ENCODE measurements around the gene TCEAL4. TPM values are rescaled to one million over a fixed set of nuclear protein-coding genes. Genes with fewer than 3 reads are reported as not detected.

TCEAL4 gene
- total RNA-seq = 65.9 and 77.6 TPM in 2 replicates
- 106 and 127 TPM in 2 replicates for polyA plus RNA-seq

DNA sequence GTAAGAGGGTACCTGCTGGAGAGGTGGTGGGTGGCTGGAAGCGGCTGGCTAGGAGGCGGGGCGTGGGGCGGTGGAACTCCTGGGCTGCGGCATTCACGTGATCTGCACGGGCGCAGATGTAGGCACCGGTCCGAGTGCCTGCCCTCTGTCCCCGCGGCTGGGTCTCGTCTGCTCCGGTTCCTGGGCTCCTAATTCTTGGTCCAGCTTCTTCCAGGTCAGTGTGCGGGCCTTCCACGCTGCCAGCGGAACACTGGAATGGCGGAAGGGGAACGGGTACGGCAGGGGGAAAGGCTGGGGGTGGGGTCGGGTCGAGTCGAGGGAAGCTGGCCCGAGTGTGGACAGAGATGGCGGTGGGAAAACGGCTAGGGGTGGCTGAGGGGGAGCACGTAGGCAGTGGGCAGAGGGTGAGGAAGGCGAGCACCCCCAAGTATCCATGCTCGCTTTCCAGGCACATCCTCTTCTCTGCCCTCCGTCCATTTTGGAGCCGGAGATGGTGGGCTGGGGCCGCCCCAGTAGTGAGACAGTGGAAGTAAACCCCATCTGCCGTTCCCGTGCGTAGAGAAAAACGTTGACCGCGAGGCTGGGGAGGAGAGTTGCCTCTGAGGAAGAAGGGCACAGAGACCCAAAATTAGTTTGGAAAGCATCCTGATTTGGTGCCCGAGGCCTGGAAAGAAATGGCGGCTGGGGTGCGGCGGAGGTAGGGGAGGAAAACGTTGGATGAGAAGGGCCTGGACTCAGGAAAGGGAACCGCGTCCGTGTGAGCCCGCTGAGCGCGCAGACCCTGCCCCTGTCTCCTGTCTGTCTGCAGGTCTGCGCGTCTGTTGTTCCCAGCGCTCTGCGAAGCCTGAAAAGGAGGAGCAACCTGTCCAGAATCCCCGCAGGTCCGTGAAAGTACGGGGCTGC is at the start of gene TCEAL4:
TCEAL4 (plus strand) TSS at position 105 of the 903 bp plus-strand sequence. CDS start 1,161 bp downstream, outside the sequence.
- peak within 1 kb of the TSS; percentile 47 for H3K4me3 ChIP-seq
- H3K4me1 ChIP-seq (ENCODE audit: low read depth) = peaks cover 3% of the 10 kb centered on the region
- H3K27me3 ChIP-seq = peaks cover 3% of the 10 kb centered on the region
- peak; percentile 63 for DNase-seq (ENCODE audit: low read depth in 1 of 2, low spot score in 1 of 2)
- H3K9me3 ChIP-seq (ENCODE audit: low read depth) = no peaks in the 10 kb centered on the region
- H3K36me3 ChIP-seq = peaks cover 5% of the 10 kb centered on the region
- peak within 1 kb of the TSS; percentile 50 for H3K27ac ChIP-seq
- TF ChIP-seq, protein P1, sequence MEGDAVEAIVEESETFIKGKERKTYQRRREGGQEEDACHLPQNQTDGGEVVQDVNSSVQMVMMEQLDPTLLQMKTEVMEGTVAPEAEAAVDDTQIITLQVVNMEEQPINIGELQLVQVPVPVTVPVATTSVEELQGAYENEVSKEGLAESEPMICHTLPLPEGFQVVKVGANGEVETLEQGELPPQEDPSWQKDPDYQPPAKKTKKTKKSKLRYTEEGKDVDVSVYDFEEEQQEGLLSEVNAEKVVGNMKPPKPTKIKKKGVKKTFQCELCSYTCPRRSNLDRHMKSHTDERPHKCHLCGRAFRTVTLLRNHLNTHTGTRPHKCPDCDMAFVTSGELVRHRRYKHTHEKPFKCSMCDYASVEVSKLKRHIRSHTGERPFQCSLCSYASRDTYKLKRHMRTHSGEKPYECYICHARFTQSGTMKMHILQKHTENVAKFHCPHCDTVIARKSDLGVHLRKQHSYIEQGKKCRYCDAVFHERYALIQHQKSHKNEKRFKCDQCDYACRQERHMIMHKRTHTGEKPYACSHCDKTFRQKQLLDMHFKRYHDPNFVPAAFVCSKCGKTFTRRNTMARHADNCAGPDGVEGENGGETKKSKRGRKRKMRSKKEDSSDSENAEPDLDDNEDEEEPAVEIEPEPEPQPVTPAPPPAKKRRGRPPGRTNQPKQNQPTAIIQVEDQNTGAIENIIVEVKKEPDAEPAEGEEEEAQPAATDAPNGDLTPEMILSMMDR (IDR thresholded peaks at IDR 0.05; ENCODE audit: low read depth, low read length) = no peak

- TF ChIP-seq, protein P1 (IDR thresholded peaks at IDR 0.05; ENCODE audit: low read depth, low read length) = no peak
- Histone ChIP-seq H3K36me3 (no peaks in the 10 kb centered on the region), H3K4me1 (ENCODE audit: low read depth) (no peaks in the 10 kb centered on the region), H3K27me3 (no peaks in the 10 kb centered on the region), H3K4me3 (no peak overlapping the region), H3K9me3 (ENCODE audit: low read depth) (no peaks in the 10 kb centered on the region), H3K27ac (no peak overlapping the region)
- peak in 1 of 2 donors; percentile 84 for DNase-seq (ENCODE audit: low read depth in 1 of 2, low spot score in 1 of 2)
Observed at GRCh38 chrX:103536071-103536470, 49.2 kb upstream of the TCEAL4 start.

- Histone ChIP-seq H3K9me3 (ENCODE audit: low read depth) (no peaks in the 10 kb centered on the region), H3K27ac (no peak overlapping the region)
Observed at GRCh38 chrX:103536732-103537131, 48.6 kb upstream of the TCEAL4 start.

GRCh38 chrX:103537871-103538387 is 47.4 kb upstream of the TCEAL4 start:
- H3K9me3 ChIP-seq (ENCODE audit: low read depth) = no peaks in the 10 kb centered on the region
- TF ChIP-seq, protein P1 (IDR thresholded peaks at IDR 0.05; ENCODE audit: low read depth, low read length) = no peak
- H3K27me3 ChIP-seq = no peaks in the 10 kb centered on the region
- H3K4me1 ChIP-seq (ENCODE audit: low read depth) = no peaks in the 10 kb centered on the region
- no peak for DNase-seq (ENCODE audit: low read depth in 1 of 2, low spot score in 1 of 2)
- H3K36me3 ChIP-seq = no peaks in the 10 kb centered on the region
- no peak overlapping the region for H3K4me3 ChIP-seq
- no peak overlapping the region for H3K27ac ChIP-seq

More at GRCh38 chrX:103536732-103537131, 48.6 kb upstream of the TCEAL4 start:
- H3K4me1 ChIP-seq (ENCODE audit: low read depth) = no peaks in the 10 kb centered on the region
- H3K27me3 ChIP-seq = no peaks in the 10 kb centered on the region
- peak in 1 of 2 donors; percentile 48 for DNase-seq (ENCODE audit: low read depth in 1 of 2, low spot score in 1 of 2)
- no peaks in the 10 kb centered on the region for H3K36me3 ChIP-seq
- TF ChIP-seq, protein P1 (IDR thresholded peaks at IDR 0.05; ENCODE audit: low read depth, low read length) = no peak
- no peak overlapping the region for H3K4me3 ChIP-seq

DNA sequence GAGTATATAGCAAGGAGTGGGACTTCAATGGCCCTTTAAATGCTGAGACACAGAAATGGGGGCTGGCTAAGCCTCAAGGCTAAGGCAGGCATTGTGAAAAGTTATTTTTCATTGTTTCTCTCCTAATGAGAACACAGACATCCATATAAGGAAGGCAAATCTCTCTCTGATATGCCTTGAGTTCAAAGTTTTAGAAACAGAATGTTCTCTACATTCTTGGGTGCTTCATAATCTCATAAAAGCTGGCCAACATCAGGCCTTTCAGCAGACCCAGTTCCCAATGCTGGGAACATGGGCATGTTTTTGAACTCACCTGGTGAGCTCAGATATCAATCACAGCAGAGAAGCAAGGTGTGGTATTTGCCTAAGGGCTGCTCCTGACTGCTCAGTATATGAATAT is 46.6 kb upstream of the TCEAL4 start:
- Histone ChIP-seq H3K27me3 (no peaks in the 10 kb centered on the region), H3K4me1 (ENCODE audit: low read depth) (no peaks in the 10 kb centered on the region), H3K4me3 (no peak overlapping the region), H3K27ac (no peak overlapping the region), H3K36me3 (no peaks in the 10 kb centered on the region), H3K9me3 (ENCODE audit: low read depth) (no peaks in the 10 kb centered on the region)
- peak in 1 of 2 donors; percentile 75 for DNase-seq (ENCODE audit: low read depth in 1 of 2, low spot score in 1 of 2)
- TF ChIP-seq, protein P1 (IDR thresholded peaks at IDR 0.05; ENCODE audit: low read depth, low read length) = no peak
